CD4-positive, alpha-beta memory T cell (primary cell): ENCODE measurements around the gene MATK. TPM values are rescaled to one million over a fixed set of nuclear protein-coding genes. Genes with fewer than 3 reads are reported as not detected.

Source experiments
- CTCF ChIA-PET: fragments of 350-600 bp; sonication (Branson Sonifier 250); formaldehyde crosslinking; loops from one replicate; lab custom pipeline; 2021; ENCODE audit warnings: inconsistent platforms; ENCODE audit not compliant: partially characterized antibody; lab: Charles Lee
- POLR2A ChIA-PET: fragments of 350-600 bp; sonication (Branson Sonifier 250); formaldehyde crosslinking; loops from one replicate; lab custom pipeline; 2021; ENCODE audit not compliant: partially characterized antibody; lab: Charles Lee
- DNase-seq, 5 donors: peaks; one replicate each; pipeline versions ENCODE4 v3.0.0 to v3.0.0-alpha.2; 2020 to 2022; ENCODE audit warnings: mixed read lengths in 1 of 5
- H3K27ac ChIP-seq: one replicate; pipeline ENCODE4 v1.7.0; 2013; ENCODE audit warnings: low read depth, low read length
- H3K27me3 ChIP-seq: 2 replicates; pipeline ENCODE4 v1.7.0; 2013; ENCODE audit warnings: mild to moderate bottlenecking, low read length, moderate library complexity; ENCODE audit not compliant: insufficient read depth
- H3K36me3 ChIP-seq: 2 replicates; pipeline ENCODE4 v1.7.0; 2013; ENCODE audit warnings: mild to moderate bottlenecking, low read length, moderate library complexity; ENCODE audit not compliant: insufficient read depth
- H3K4me1 ChIP-seq: 2 replicates; pipeline ENCODE4 v1.7.0; 2013; ENCODE audit warnings: mild to moderate bottlenecking, low read length, moderate library complexity; ENCODE audit not compliant: insufficient read depth
- H3K4me3 ChIP-seq, 2 donors: one replicate each; pipeline ENCODE4 v1.7.0; 2013; ENCODE audit warnings: low read length in 2 of 2, mild to moderate bottlenecking in 1 of 2
- H3K9me3 ChIP-seq, 2 donors: one replicate each; pipeline ENCODE4 v1.7.0; 2013; ENCODE audit warnings: low read length in 2 of 2, control low read depth in 1 of 2; ENCODE audit not compliant: control insufficient read depth in 1 of 2
- H3K27ac Mint-ChIP-seq, 7 donors: one replicate each; pipeline ENCODE4 v1.8.0; 2020 to 2021; ENCODE audit warnings: mixed read lengths in 7 of 7, mild to moderate bottlenecking in 6 of 7, inconsistent platforms in 3 of 7, moderate library complexity in 3 of 7
- H3K27me3 Mint-ChIP-seq, 2 donors: one replicate each; pipeline ENCODE4 v1.8.0; 2020 to 2021; ENCODE audit warnings: mixed read lengths in 2 of 2
- H3K36me3 Mint-ChIP-seq, 2 donors: one replicate each; pipeline ENCODE4 v1.8.0; 2020 to 2021; ENCODE audit warnings: mixed read lengths in 2 of 2, inconsistent platforms in 1 of 2, mild to moderate bottlenecking in 1 of 2
- H3K4me1 Mint-ChIP-seq, 4 donors: one replicate each; pipeline ENCODE4 v1.8.0; 2020 to 2021; ENCODE audit warnings: mixed read lengths in 4 of 4, mild to moderate bottlenecking in 1 of 4
- H3K4me3 Mint-ChIP-seq, 8 donors: one replicate each; pipeline ENCODE4 v1.8.0; 2020 to 2021; ENCODE audit warnings: mixed read lengths in 8 of 8, mild to moderate bottlenecking in 7 of 8, moderate library complexity in 6 of 8, inconsistent platforms in 3 of 8
- H3K9me3 Mint-ChIP-seq, 8 donors: one replicate each; pipeline ENCODE4 v1.8.0; 2020 to 2021; ENCODE audit warnings: mixed read lengths in 8 of 8, mild to moderate bottlenecking in 5 of 8, inconsistent platforms in 3 of 8, moderate library complexity in 1 of 8
- intact Hi-C: fragments of 100-400 bp; cut with micrococcal nuclease; formaldehyde crosslinking; loops from one replicate; pipeline ENCODE4 v1.15.1; 2023
- polyA plus RNA-seq, 2 donors: library from polyadenylated mRNA; unstranded; fragments of 300-500 nt; fragmentation: Illumina TruSeq; gene quantifications; one replicate each; pipeline ENCODE4 v1.2.3, GENCODE V29; 2021
- total RNA-seq, 2 experiments: library from RNA; stranded (reverse); gene quantifications; one replicate each; pipeline ENCODE4 v1.2.3, GENCODE V29; 2021

Gene MATK
- total and polyA plus RNA-seq, 4 experiments from 2014 or later: 7.2 to 27.7 (median 14.5) TPM

DNA sequence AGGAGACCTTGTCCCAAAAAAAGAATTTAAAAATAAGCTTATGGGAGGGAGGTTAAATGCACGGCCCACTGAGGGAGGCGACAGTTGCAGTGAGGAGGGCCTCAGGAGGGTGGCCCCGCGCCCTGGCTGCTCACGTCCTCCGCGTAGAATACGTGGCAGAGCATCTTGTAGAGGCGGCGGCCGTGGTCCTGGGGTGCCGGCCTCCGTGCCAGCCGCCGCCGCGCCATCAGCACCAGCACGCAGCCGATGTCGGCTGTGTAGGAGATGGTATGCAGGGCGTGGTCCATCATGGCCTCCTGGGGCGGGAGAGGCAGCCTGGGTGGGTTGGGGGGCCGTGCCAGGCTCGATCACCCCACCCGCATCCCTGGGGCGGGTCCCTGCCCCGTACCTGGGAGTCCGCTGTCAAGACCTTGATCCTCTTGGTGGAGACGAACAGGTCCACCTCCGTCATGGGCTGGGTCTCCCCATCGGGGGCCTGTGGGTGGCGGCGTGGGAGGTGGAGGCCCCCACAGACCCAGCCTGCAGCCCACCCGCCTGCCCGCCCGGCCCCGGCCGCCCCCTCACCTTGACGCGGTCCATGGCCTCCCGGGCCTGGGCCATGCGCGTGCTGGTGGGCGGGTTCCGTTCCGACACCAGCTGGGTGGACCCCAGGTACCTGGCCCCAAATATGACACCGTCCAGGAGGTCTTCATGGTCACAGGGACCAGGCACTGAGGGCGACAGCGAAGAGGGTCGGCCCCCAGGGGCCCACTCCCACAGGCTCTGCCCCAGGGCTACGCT lies 32.4 kb downstream of the MATK start:
- Mint-ChIP-seq H3K27ac (no peak overlapping the region), H3K4me1 (peaks cover 9 to 27% (median 15%) of the 10 kb centered on the region in 4 donors), H3K9me3 (peaks cover 0 to 2% (median 0%) of the 10 kb centered on the region in 8 donors), H3K4me3 (no peak overlapping the region), H3K27me3 (no peaks in the 10 kb centered on the region), H3K36me3 (peaks cover 27 to 52% of the 10 kb centered on the region in 2 donors)
- H3K36me3 ChIP-seq: peaks cover 23% of the 10 kb centered on the region
- intact Hi-C loops: no loop called here
- no peaks in the 10 kb centered on the region for H3K9me3 ChIP-seq
- peak in 1 of 5 donors; percentile 20 for DNase-seq
- POLR2A ChIA-PET: interaction anchor here (0.9 kb wide), 1 partner anchor 14 kb away, joined by 3 read pairs; no protein-coding TSS in a partner anchor
- H3K4me1 ChIP-seq: peaks cover 11% of the 10 kb centered on the region
- CTCF ChIA-PET: interaction anchor here (1.2 kb wide), 1 partner anchor 8 kb away, joined by 3 read pairs; the partner anchor contains the start of gene MRPL54
- H3K4me3 ChIP-seq: no peak overlapping the region
- H3K27me3 ChIP-seq: no peaks in the 10 kb centered on the region
- H3K27ac ChIP-seq: no peak overlapping the region

DNA sequence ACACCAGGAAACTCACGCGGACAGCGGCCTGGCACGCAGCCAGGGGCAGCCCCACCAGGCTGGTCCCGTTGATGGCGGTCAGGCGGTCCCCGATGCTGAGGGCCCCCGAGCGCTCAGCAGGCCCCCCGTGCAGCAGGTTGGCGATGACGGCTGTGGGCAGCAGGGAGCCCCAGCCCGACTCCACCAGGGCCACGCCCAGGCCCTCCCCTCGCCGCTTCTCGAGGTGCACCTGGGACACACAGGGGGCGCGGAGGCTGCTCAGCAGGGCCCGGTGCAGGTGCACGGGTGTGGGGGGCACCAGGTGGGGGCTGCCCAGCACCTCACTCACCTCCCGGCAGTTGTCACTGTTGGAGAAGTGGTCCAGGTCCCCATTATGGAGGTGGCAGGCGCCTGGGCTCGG lies 33.7 kb downstream of the MATK start:
- Mint-ChIP-seq H3K4me1 (peaks cover 9 to 25% (median 14%) of the 10 kb centered on the region in 4 donors), H3K9me3 (peaks cover 0 to 2% (median 0%) of the 10 kb centered on the region in 8 donors), H3K27me3 (no peaks in the 10 kb centered on the region), H3K27ac (no peak overlapping the region), H3K4me3 (no peak overlapping the region), H3K36me3 (peaks cover 27 to 49% of the 10 kb centered on the region in 2 donors)
- CTCF ChIA-PET: interaction anchor here (1.2 kb wide), 1 partner anchor 10 kb away, joined by 3 read pairs; the partner anchor contains the start of gene MRPL54
- POLR2A ChIA-PET: interaction anchor here (2.0 kb wide), 1 partner anchor 9 kb away, joined by 8 read pairs; the partner anchor contains the start of gene APBA3
- Histone ChIP-seq H3K4me1 (peaks cover 1% of the 10 kb centered on the region), H3K27me3 (no peaks in the 10 kb centered on the region), H3K4me3 (no peak overlapping the region), H3K27ac (no peak overlapping the region), H3K36me3 (peaks cover 23% of the 10 kb centered on the region), H3K9me3 (no peaks in the 10 kb centered on the region)
- intact Hi-C loops: no loop called here
- no peak for DNase-seq

DNA sequence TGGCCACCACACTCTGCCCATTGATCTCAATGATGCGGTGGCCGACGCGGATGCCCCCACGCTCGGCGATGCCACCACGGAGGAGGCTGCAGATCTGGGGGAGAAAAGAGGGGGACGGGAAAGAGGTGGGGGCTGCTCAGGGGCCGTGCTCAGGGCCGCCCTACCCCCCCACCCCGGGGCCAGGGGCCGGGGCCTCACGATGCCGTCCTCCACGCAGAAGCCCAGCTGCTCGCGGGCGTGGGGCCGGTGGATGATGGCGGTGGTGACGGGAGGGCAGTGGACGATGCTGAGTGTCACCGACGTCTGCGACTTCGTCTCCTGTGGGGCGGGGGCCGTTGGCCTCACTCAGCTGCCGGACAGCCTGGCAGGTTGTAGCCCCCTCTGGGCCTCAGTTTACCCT lies 34.9 kb downstream of the MATK start:
- Mint-ChIP-seq H3K36me3 (peaks cover 24 to 46% of the 10 kb centered on the region in 2 donors), H3K9me3 (peaks cover 0 to 2% (median 0%) of the 10 kb centered on the region in 8 donors), H3K4me1 (peaks cover 6 to 15% (median 9%) of the 10 kb centered on the region in 4 donors), H3K4me3 (no peak overlapping the region), H3K27ac (no peak overlapping the region), H3K27me3 (no peaks in the 10 kb centered on the region)
- Histone ChIP-seq H3K36me3 (peaks cover 18% of the 10 kb centered on the region), H3K27ac (no peak overlapping the region), H3K27me3 (no peaks in the 10 kb centered on the region), H3K4me3 (no peak overlapping the region), H3K9me3 (no peaks in the 10 kb centered on the region), H3K4me1 (no peaks in the 10 kb centered on the region)
- ChIA-PET CTCF (interaction anchor here (0.6 to 3.9 kb wide), 3 partner anchors 11 to 266 kb away, joined by 3 to 15 read pairs (median 3); partner anchors contain the start of genes APBA3 and MRPL54), POLR2A (interaction anchor here (0.6 to 2.0 kb wide), 2 partner anchors 10 to 11 kb away, joined by 4 to 8 read pairs; partner anchors contain the start of genes APBA3 and MRPL54)
- intact Hi-C loops: no loop called here
- peak in 1 of 5 donors; percentile 2 for DNase-seq

DNA sequence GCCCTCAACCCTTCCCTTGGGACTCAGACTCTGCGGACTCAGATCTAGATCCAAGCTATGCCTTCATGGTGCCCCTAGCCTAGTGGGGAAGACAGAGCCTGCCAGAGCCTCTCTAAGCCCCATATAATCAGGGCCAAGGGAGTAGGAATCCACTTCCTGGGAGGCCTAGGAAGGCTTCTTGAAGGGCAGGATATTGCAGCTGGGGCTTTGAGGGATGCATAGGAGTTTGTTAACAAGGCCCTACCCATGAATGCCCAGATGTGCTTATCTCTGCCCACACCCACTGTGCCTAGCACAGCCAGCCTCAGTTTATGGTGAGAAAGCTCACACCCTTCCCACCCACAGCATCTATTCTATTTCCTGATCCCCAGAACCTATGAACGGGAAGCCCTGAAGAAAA lies 36.0 kb downstream of the MATK start:
- no peak overlapping the region for H3K27ac Mint-ChIP-seq
- no peak overlapping the region for H3K4me3 Mint-ChIP-seq
- H3K4me1 Mint-ChIP-seq: peaks cover 3 to 9% (median 4%) of the 10 kb centered on the region in 4 donors
- peaks cover 18% of the 10 kb centered on the region for H3K36me3 ChIP-seq
- no peaks in the 10 kb centered on the region for H3K27me3 ChIP-seq
- H3K27ac ChIP-seq: no peak overlapping the region
- no peak for DNase-seq
- CTCF ChIA-PET: interaction anchor here (0.9 to 3.9 kb wide), 2 partner anchors 12 to 32 kb away, joined by 3 to 15 read pairs; partner anchors contain the start of genes APBA3 and MRPL54
- intact Hi-C loops: no loop called here
- POLR2A ChIA-PET: interaction anchor here (0.5 to 2.2 kb wide), 4 partner anchors 9 to 72 kb away, joined by 3 to 10 read pairs (median 4); partner anchors contain the start of gene MRPL54
- peaks cover 0 to 2% (median 0%) of the 10 kb centered on the region in 8 donors for H3K9me3 Mint-ChIP-seq
- H3K9me3 ChIP-seq: no peaks in the 10 kb centered on the region
- no peaks in the 10 kb centered on the region for H3K27me3 Mint-ChIP-seq
- H3K4me3 ChIP-seq: no peak overlapping the region
- H3K4me1 ChIP-seq: no peaks in the 10 kb centered on the region
- H3K36me3 Mint-ChIP-seq: peaks cover 20 to 41% of the 10 kb centered on the region in 2 donors

DNA sequence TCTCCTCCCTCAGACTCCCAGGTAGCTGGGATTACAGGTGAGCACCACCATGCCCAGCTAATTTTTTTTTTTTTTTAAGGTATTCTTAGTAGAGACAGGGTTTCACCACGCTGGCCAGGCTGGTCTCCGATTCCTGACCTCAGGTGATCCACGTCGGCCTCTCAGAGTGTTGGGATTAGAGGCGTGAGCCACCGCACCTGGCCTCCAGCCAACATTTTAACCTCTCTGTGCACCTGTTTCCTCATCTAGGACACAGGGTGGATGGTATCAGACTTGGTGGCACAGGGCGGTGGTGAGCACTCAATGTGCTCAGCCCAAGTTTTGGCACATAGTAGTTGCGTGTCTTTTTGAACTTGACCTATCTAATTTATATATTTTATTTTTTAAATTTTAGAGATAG lies 37.2 kb downstream of the MATK start:
- POLR2A ChIA-PET: interaction anchor here (2.2 kb wide), 1 partner anchor 14 kb away, joined by 10 read pairs; the partner anchor contains the start of gene MRPL54
- Histone ChIP-seq H3K27me3 (no peaks in the 10 kb centered on the region), H3K9me3 (no peaks in the 10 kb centered on the region), H3K36me3 (peaks cover 18% of the 10 kb centered on the region), H3K4me1 (no peaks in the 10 kb centered on the region), H3K27ac (no peak overlapping the region), H3K4me3 (no peak overlapping the region)
- CTCF ChIA-PET: interaction anchor here (1.5 to 3.9 kb wide), 2 partner anchors 13 to 73 kb away, joined by 3 to 15 read pairs; partner anchors contain the start of genes APBA3 and MRPL54
- peaks cover 16 to 31% of the 10 kb centered on the region in 2 donors for H3K36me3 Mint-ChIP-seq
- no peaks in the 10 kb centered on the region for H3K27me3 Mint-ChIP-seq
- no peak overlapping the region for H3K27ac Mint-ChIP-seq
- peaks cover 0 to 3% (median 0%) of the 10 kb centered on the region in 4 donors for H3K4me1 Mint-ChIP-seq
- no peak overlapping the region for H3K4me3 Mint-ChIP-seq
- intact Hi-C loops: no loop called here
- peaks cover 0 to 2% (median 0%) of the 10 kb centered on the region in 8 donors for H3K9me3 Mint-ChIP-seq
- DNase-seq: peak in 1 of 5 donors; percentile 13

DNA sequence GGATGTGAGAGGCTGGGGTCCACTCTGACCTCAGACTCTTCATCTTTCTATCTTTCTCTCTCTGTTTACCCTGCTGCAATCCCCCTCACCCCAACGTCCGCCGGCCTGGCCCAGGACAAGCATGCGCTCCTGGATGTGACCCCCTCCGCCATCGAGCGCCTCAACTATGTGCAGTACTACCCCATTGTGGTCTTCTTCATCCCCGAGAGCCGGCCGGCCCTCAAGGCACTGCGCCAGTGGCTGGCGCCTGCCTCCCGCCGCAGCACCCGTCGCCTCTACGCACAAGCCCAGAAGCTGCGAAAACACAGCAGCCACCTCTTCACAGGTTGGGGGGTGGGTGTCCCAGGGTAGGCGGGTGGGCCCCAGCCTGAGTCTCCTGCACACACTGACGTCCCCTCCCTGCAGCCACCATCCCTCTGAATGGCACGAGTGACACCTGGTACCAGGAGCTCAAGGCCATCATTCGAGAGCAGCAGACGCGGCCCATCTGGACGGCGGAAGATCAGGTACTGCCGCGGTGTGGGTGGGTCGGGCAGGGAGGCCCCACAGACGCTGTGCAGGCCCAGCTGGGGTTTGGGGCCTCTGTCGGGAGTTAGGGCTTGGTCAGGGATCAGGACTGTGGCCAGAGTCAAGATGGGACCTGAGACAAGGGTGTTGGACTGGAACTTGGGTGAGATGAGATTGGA lies 39.7 kb downstream of the MATK start:
- Mint-ChIP-seq H3K4me3 (no peak overlapping the region), H3K36me3 (peaks cover 17 to 22% of the 10 kb centered on the region in 2 donors), H3K27ac (no peak overlapping the region), H3K4me1 (peaks cover 0 to 3% (median 0%) of the 10 kb centered on the region in 4 donors), H3K9me3 (no peaks in the 10 kb centered on the region), H3K27me3 (no peaks in the 10 kb centered on the region)
- ChIA-PET CTCF (no interaction called here), POLR2A (interaction anchor here (0.6 to 1.1 kb wide), 4 partner anchors 10 to 25 kb away, joined by 3 to 4 read pairs (median 4); partner anchors contain the start of genes APBA3 and MRPL54)
- Histone ChIP-seq H3K4me1 (no peaks in the 10 kb centered on the region), H3K27ac (no peak overlapping the region), H3K9me3 (no peaks in the 10 kb centered on the region), H3K36me3 (peaks cover 16% of the 10 kb centered on the region), H3K27me3 (no peaks in the 10 kb centered on the region), H3K4me3 (no peak overlapping the region)
- intact Hi-C loops: no loop called here
- DNase-seq: peak in 1 of 5 donors; percentile 27
